Smooth muscle cell (in vitro differentiated cells): ENCODE data around the gene MAGIX. TPM values are rescaled to one million over a fixed set of nuclear protein-coding genes. Genes with fewer than 3 reads are reported as not detected.

ENCODE experiments used
- DNase-seq: peaks from one replicate; lab custom pipeline; 2025; ENCODE audit not compliant: unreplicated experiment; lab: John Stamatoyannopoulos, UW
- H2AFZ ChIP-seq: fragments of 200-600 bp; sonication (generic); 2 replicates; pipeline ENCODE4 v1.6.0; 2016; ENCODE audit warnings: antibody characterized with exemption, low read depth, mild to moderate bottlenecking
- H3F3A ChIP-seq: fragments of 200-600 bp; sonication (generic); 2 replicates; pipeline ENCODE4 v1.6.0; 2017; ENCODE audit warnings: antibody characterized with exemption, low read depth
- H3K27ac ChIP-seq: fragments of 200-600 bp; sonication (generic); 2 replicates; pipeline ENCODE4 v1.5.1; 2016; ENCODE audit warnings: low read depth, mild to moderate bottlenecking
- H3K27me3 ChIP-seq: fragments of 200-600 bp; sonication (generic); 2 replicates; pipeline ENCODE4 v1.6.1; 2016; ENCODE audit warnings: low read depth, mild to moderate bottlenecking
- H3K36me3 ChIP-seq: fragments of 200-600 bp; sonication (generic); 2 replicates; pipeline ENCODE4 v1.5.1; 2016; ENCODE audit warnings: low read depth
- H3K4me1 ChIP-seq: fragments of 200-600 bp; sonication (generic); 2 replicates; pipeline ENCODE4 v1.5.1; 2016; ENCODE audit warnings: low read depth
- H3K4me2 ChIP-seq: fragments of 200-600 bp; sonication (generic); 2 replicates; pipeline ENCODE4 v1.6.0; 2016; ENCODE audit warnings: mild to moderate bottlenecking
- H3K4me3 ChIP-seq: fragments of 200-600 bp; sonication (generic); 2 replicates; pipeline ENCODE4 v1.5.1; 2016; ENCODE audit warnings: mild to moderate bottlenecking
- H3K79me2 ChIP-seq: fragments of 200-600 bp; sonication (generic); 2 replicates; pipeline ENCODE4 v1.6.0; 2016; ENCODE audit warnings: low read depth, mild to moderate bottlenecking
- H3K9ac ChIP-seq: fragments of 200-600 bp; sonication (generic); 2 replicates; pipeline ENCODE4 v1.6.0; 2016; ENCODE audit warnings: low read depth
- H3K9me3 ChIP-seq: fragments of 200-600 bp; sonication (generic); replicated peaks from 2 replicates; pipeline ENCODE4 v1.5.1; 2016; ENCODE audit warnings: low read depth
- H4K20me1 ChIP-seq: fragments of 200-600 bp; sonication (generic); 2 replicates; pipeline ENCODE4 v1.6.0; 2016; ENCODE audit warnings: low read depth
- CTCF ChIP-seq: fragments of 200-600 bp; sonication (generic); IDR thresholded peaks from 2 replicates; pipeline ENCODE4 v1.5.1; 2017; ENCODE audit warnings: borderline replicate concordance, mild to moderate bottlenecking, antibody characterized with exemption; ENCODE audit not compliant: insufficient read depth, poor library complexity, severe bottlenecking
- WGBS: methylation state at CpG from one replicate; pipeline ENCODE4 v1.1.7; 2016; ENCODE audit warnings: low lambda C conversion rate; 5-methylcytosine and 5-hydroxymethylcytosine counted together
- polyA plus RNA-seq: library from polyadenylated mRNA; unstranded; fragments of >200 nt; fragmentation: Nextera tagmentation; extraction: Ambion mirVana; gene quantifications from 2 replicates; pipeline ENCODE4 v1.2.1, GENCODE V29; 2016
- total RNA-seq: library from RNA; depleted of rRNA; stranded (reverse); fragments of >200 nt; gene quantifications from 2 replicates; pipeline ENCODE4 v1.2.3, GENCODE V29; 2014

The MAGIX gene
- total and polyA plus RNA-seq, 2 experiments from 2014 or later, result 0.45 to 3.8 TPM

GRCh38 chrX:49190821-49191573 lies 28.4 kb downstream of the MAGIX start:
- no peaks in the 10 kb centered on the region for H4K20me1 ChIP-seq
- peak overlapping the region; percentile 68 for H3K4me3 ChIP-seq
- peak overlapping the region; percentile 81 for H3K4me2 ChIP-seq
- H2AFZ ChIP-seq, result no peak overlapping the region
- peak overlapping the region; percentile 53 for H3K27ac ChIP-seq
- TF ChIP-seq CTCF, result no peak
- no peaks in the 10 kb centered on the region for H3K27me3 ChIP-seq
- H3F3A ChIP-seq, result no peaks in the 10 kb centered on the region
- peaks cover 4% of the 10 kb centered on the region for H3K4me1 ChIP-seq
- peak; percentile 13 for DNase-seq
- H3K79me2 ChIP-seq, result no peaks in the 10 kb centered on the region
- no peaks in the 10 kb centered on the region for H3K36me3 ChIP-seq
- no peaks in the 10 kb centered on the region for H3K9me3 ChIP-seq
- peak overlapping the region; percentile 34 for H3K9ac ChIP-seq
- WGBS, result 29% methylated on average over 32 of the region's 32 CpGs

- Histone ChIP-seq H2AFZ (no peak overlapping the region), H4K20me1 (no peaks in the 10 kb centered on the region), H3K27me3 (no peaks in the 10 kb centered on the region), H3K36me3 (no peaks in the 10 kb centered on the region), H3K9ac (peak overlapping the region; percentile 34), H3K27ac (peak overlapping the region; percentile 41), H3K4me3 (peak overlapping the region; percentile 68), H3K4me2 (peak overlapping the region; percentile 81), H3K4me1 (peaks cover 4% of the 10 kb centered on the region), H3F3A (no peaks in the 10 kb centered on the region), H3K79me2 (no peaks in the 10 kb centered on the region), H3K9me3 (no peaks in the 10 kb centered on the region)
- 44% methylated on average over 34 of the region's 34 CpGs for WGBS
- TF ChIP-seq CTCF, result no peak
- DNase-seq, result no peak
Measured at GRCh38 chrX:49191574-49192011, 29.0 kb downstream of the MAGIX start.

GRCh38 chrX:49192722-49193328 lies 30.3 kb downstream of the MAGIX start:
- DNase-seq, result no peak
- H3K79me2 ChIP-seq, result no peaks in the 10 kb centered on the region
- H2AFZ ChIP-seq, result no peak overlapping the region
- H3K27me3 ChIP-seq, result no peaks in the 10 kb centered on the region
- TF ChIP-seq CTCF, result peak; percentile 48
- no peak overlapping the region for H3K4me2 ChIP-seq
- H3K27ac ChIP-seq, result no peak overlapping the region
- H4K20me1 ChIP-seq, result no peaks in the 10 kb centered on the region
- 74% methylated on average over 8 of the region's 10 CpGs for WGBS
- H3K9me3 ChIP-seq, result no peaks in the 10 kb centered on the region
- H3K4me1 ChIP-seq, result peaks cover 4% of the 10 kb centered on the region
- H3F3A ChIP-seq, result no peaks in the 10 kb centered on the region
- no peaks in the 10 kb centered on the region for H3K36me3 ChIP-seq
- H3K4me3 ChIP-seq, result no peak overlapping the region
- H3K9ac ChIP-seq, result no peak overlapping the region
